Trophoblast cell (in vitro differentiated cells and primary cell): ENCODE data around the gene SRCIN1.

ENCODE experiments used
- DNase-seq, 2 donors: peaks; one replicate each; pipeline ENCODE4 v3.0.0-alpha.2; 2016
- H2AFZ ChIP-seq: 2 replicates; pipeline ENCODE4 v1.6.1; 2013; ENCODE audit warnings: low read length, moderate library complexity, mild to moderate bottlenecking; ENCODE audit not compliant: insufficient read depth, poor library complexity
- H2AK5ac ChIP-seq: 2 replicates; pipeline ENCODE4 v1.6.1; 2013; ENCODE audit warnings: mild to moderate bottlenecking, low read length
- H2BK120ac ChIP-seq: 2 replicates; pipeline ENCODE4 v1.6.1; 2013; ENCODE audit warnings: low read length, mild to moderate bottlenecking, moderate library complexity; ENCODE audit not compliant: insufficient read depth, poor library complexity
- H2BK12ac ChIP-seq: 2 replicates; pipeline ENCODE4 v1.6.1; 2013; ENCODE audit warnings: mild to moderate bottlenecking, low read length, moderate library complexity
- H2BK5ac ChIP-seq: 2 replicates; pipeline ENCODE4 v1.6.1; 2013; ENCODE audit warnings: low read length, low read depth, moderate library complexity, mild to moderate bottlenecking; ENCODE audit not compliant: poor library complexity
- H3K14ac ChIP-seq: 2 replicates; pipeline ENCODE4 v1.6.1; 2013; ENCODE audit warnings: mild to moderate bottlenecking, low read length
- H3K18ac ChIP-seq: 2 replicates; pipeline ENCODE4 v1.6.1; 2013; ENCODE audit warnings: mild to moderate bottlenecking, low read length
- H3K23ac ChIP-seq: 2 replicates; pipeline ENCODE4 v1.6.1; 2013; ENCODE audit warnings: low read length
- H3K27ac ChIP-seq: 2 replicates; pipeline ENCODE4 v1.5.1; 2013; ENCODE audit warnings: low read depth, mild to moderate bottlenecking, inconsistent platforms, low read length, moderate library complexity
- H3K27me3 ChIP-seq: 2 replicates; pipeline ENCODE4 v1.6.1; 2013; ENCODE audit warnings: inconsistent platforms, mild to moderate bottlenecking, low read length, moderate library complexity; ENCODE audit not compliant: insufficient read depth
- H3K36me3 ChIP-seq, 2 experiments: 1 replicate in 1 of 2; 2 replicates in 1 of 2; pipeline ENCODE4 v1.6.1; 2013; ENCODE audit warnings: low read length in 2 of 2, mild to moderate bottlenecking in 2 of 2, moderate library complexity in 1 of 2; ENCODE audit not compliant: insufficient read depth in 2 of 2, control insufficient read depth in 1 of 2
- H3K4ac ChIP-seq: 2 replicates; pipeline ENCODE4 v1.6.1; 2013; ENCODE audit warnings: low read depth, mild to moderate bottlenecking, low read length, moderate library complexity
- H3K4me1 ChIP-seq, 2 experiments: 1 replicate in 1 of 2; 2 replicates in 1 of 2; pipeline ENCODE4 v1.6.1; 2013; ENCODE audit warnings: low read length in 2 of 2, mild to moderate bottlenecking in 2 of 2, moderate library complexity in 1 of 2; ENCODE audit not compliant: insufficient read depth in 2 of 2, control insufficient read depth in 1 of 2
- H3K4me2 ChIP-seq: 2 replicates; pipeline ENCODE4 v1.6.1; 2013; ENCODE audit warnings: inconsistent platforms, mild to moderate bottlenecking, low read length, moderate library complexity
- H3K4me3 ChIP-seq: 2 replicates; pipeline ENCODE4 v1.5.1; 2013; ENCODE audit warnings: mild to moderate bottlenecking, low read depth, low read length, inconsistent platforms
- H3K79me1 ChIP-seq: one replicate; pipeline ENCODE4 v1.6.1; 2013; ENCODE audit warnings: low read length
- H3K79me2 ChIP-seq: 2 replicates; pipeline ENCODE4 v1.6.1; 2013; ENCODE audit warnings: low read length, mild to moderate bottlenecking; ENCODE audit not compliant: control insufficient read depth, insufficient read depth, poor library complexity
- H3K9ac ChIP-seq: 2 replicates; pipeline ENCODE4 v1.6.1; 2013; ENCODE audit warnings: mild to moderate bottlenecking, low read length
- H3K9me3 ChIP-seq: 2 replicates; pipeline ENCODE4 v1.6.1; 2013; ENCODE audit warnings: low read depth, mild to moderate bottlenecking, control low read depth, inconsistent platforms, low read length; ENCODE audit not compliant: insufficient read depth
- H4K12ac ChIP-seq: 2 replicates; pipeline ENCODE4 v1.6.1; 2013; ENCODE audit warnings: low read depth, mild to moderate bottlenecking, low read length, moderate library complexity
- H4K8ac ChIP-seq: 2 replicates; pipeline ENCODE4 v1.6.1; 2013; ENCODE audit warnings: low read depth, mild to moderate bottlenecking, low read length, moderate library complexity
- H4K91ac ChIP-seq: one replicate; pipeline ENCODE4 v1.6.1; 2013; ENCODE audit warnings: low read depth, mild to moderate bottlenecking, low read length, moderate library complexity
- WGBS: extraction: QIAGEN DNeasy Blood & Tissue Kit; methylation state at CpG from one replicate; pipeline ENCODE4 v1.1.7; 2013; ENCODE audit warnings: missing lambda C conversion rate; ENCODE audit not compliant: insufficient read length, insufficient coverage; ENCODE audit errors: extremely low coverage; 5-methylcytosine and 5-hydroxymethylcytosine counted together

SRCIN1 gene

GRCh38 chr17:38542286-38542685 lies 63.5 kb downstream of the SRCIN1 start:
- WGBS = no CpG with 5 or more reads among the region's 8 CpGs
- no peaks in the 10 kb centered on the region for H3K36me3 ChIP-seq

GRCh38 chr17:38541281-38541680 lies 64.5 kb downstream of the SRCIN1 start:
- no peak overlapping the region for H4K12ac ChIP-seq
- no peak for DNase-seq
- no peak overlapping the region for H2BK12ac ChIP-seq
- H3K4me2 ChIP-seq = no peak overlapping the region
- H2AFZ ChIP-seq = no peak overlapping the region
- no peaks in the 10 kb centered on the region for H3K4me1 ChIP-seq
- no peak overlapping the region for H4K8ac ChIP-seq
- no peak overlapping the region for H3K9ac ChIP-seq
- no peak overlapping the region for H4K91ac ChIP-seq
- H3K79me2 ChIP-seq = no peaks in the 10 kb centered on the region
- no peak overlapping the region for H3K4ac ChIP-seq
- no peaks in the 10 kb centered on the region for H3K9me3 ChIP-seq
- no peak overlapping the region for H3K18ac ChIP-seq
- H2BK120ac ChIP-seq = no peak overlapping the region
- H3K27me3 ChIP-seq = no peaks in the 10 kb centered on the region
- H2AK5ac ChIP-seq = no peak overlapping the region
- no peak overlapping the region for H3K14ac ChIP-seq
- no peak overlapping the region for H3K4me3 ChIP-seq
- H2BK5ac ChIP-seq = no peak overlapping the region
- no CpG with 5 or more reads among the region's 11 CpGs for WGBS
- no peaks in the 10 kb centered on the region for H3K36me3 ChIP-seq
- H3K79me1 ChIP-seq = no peaks in the 10 kb centered on the region
- H3K23ac ChIP-seq = no peak overlapping the region
- H3K27ac ChIP-seq = no peak overlapping the region

More at GRCh38 chr17:38542286-38542685, 63.5 kb downstream of the SRCIN1 start:
- Histone ChIP-seq H3K23ac (no peak overlapping the region), H3K4me1 (no peaks in the 10 kb centered on the region), H2AK5ac (no peak overlapping the region), H4K91ac (no peak overlapping the region), H3K14ac (no peak overlapping the region), H3K79me2 (no peaks in the 10 kb centered on the region), H4K8ac (no peak overlapping the region), H2AFZ (no peak overlapping the region), H3K4ac (no peak overlapping the region), H3K4me3 (no peak overlapping the region), H2BK120ac (no peak overlapping the region), H3K27ac (no peak overlapping the region), H3K4me2 (no peak overlapping the region), H2BK5ac (no peak overlapping the region), H3K27me3 (no peaks in the 10 kb centered on the region), H2BK12ac (no peak overlapping the region), H4K12ac (no peak overlapping the region), H3K9ac (no peak overlapping the region), H3K18ac (no peak overlapping the region), H3K79me1 (no peaks in the 10 kb centered on the region), H3K9me3 (no peaks in the 10 kb centered on the region)
- no peak for DNase-seq

- WGBS = no CpG with 5 or more reads among the region's 11 CpGs
These were observed 65.2 kb downstream of the SRCIN1 start for GRCh38 chr17:38540514-38541045.

GRCh38 chr17:38539386-38539785 lies 66.4 kb downstream of the SRCIN1 start:
- no peak overlapping the region for H3K23ac ChIP-seq
- H3K14ac ChIP-seq = no peak overlapping the region
- H3K9me3 ChIP-seq = no peaks in the 10 kb centered on the region
- H4K12ac ChIP-seq = no peak overlapping the region
- WGBS = no CpG with 5 or more reads among the region's 8 CpGs
- H3K79me1 ChIP-seq = no peaks in the 10 kb centered on the region
- H2AK5ac ChIP-seq = no peak overlapping the region
- no peaks in the 10 kb centered on the region for H3K27me3 ChIP-seq
- no peak overlapping the region for H3K4ac ChIP-seq
- no peak overlapping the region for H4K91ac ChIP-seq
- H2BK120ac ChIP-seq = no peak overlapping the region
- H2BK12ac ChIP-seq = no peak overlapping the region
- H3K9ac ChIP-seq = no peak overlapping the region
- no peak overlapping the region for H2AFZ ChIP-seq
- H4K8ac ChIP-seq = no peak overlapping the region
- H3K4me3 ChIP-seq = no peak overlapping the region
- no peak for DNase-seq
- H3K27ac ChIP-seq = no peak overlapping the region
- H3K4me2 ChIP-seq = no peak overlapping the region
- H3K18ac ChIP-seq = no peak overlapping the region
- H3K4me1 ChIP-seq = no peaks in the 10 kb centered on the region
- H3K79me2 ChIP-seq = no peaks in the 10 kb centered on the region
- no peak overlapping the region for H2BK5ac ChIP-seq
- H3K36me3 ChIP-seq = no peaks in the 10 kb centered on the region

More at GRCh38 chr17:38540514-38541045, 65.2 kb downstream of the SRCIN1 start:
- Histone ChIP-seq H4K8ac (no peak overlapping the region), H3K4me1 (no peaks in the 10 kb centered on the region), H3K79me1 (no peaks in the 10 kb centered on the region), H3K4ac (no peak overlapping the region), H3K18ac (no peak overlapping the region), H3K27ac (no peak overlapping the region), H4K12ac (no peak overlapping the region), H3K4me3 (no peak overlapping the region), H3K36me3 (no peaks in the 10 kb centered on the region), H3K4me2 (no peak overlapping the region), H3K23ac (no peak overlapping the region), H2BK5ac (no peak overlapping the region), H2BK12ac (no peak overlapping the region), H3K27me3 (no peaks in the 10 kb centered on the region), H2AFZ (no peak overlapping the region), H3K14ac (no peak overlapping the region), H3K9me3 (no peaks in the 10 kb centered on the region), H2AK5ac (no peak overlapping the region), H3K9ac (no peak overlapping the region), H3K79me2 (no peaks in the 10 kb centered on the region), H2BK120ac (no peak overlapping the region), H4K91ac (no peak overlapping the region)
- no peak for DNase-seq
